H54 (cell line): ENCODE data around the gene RPGR.

Experiments
- DNase-seq: peaks from one replicate; pipeline ENCODE4 v3.0.0; 2011; ENCODE audit warnings: low spot score, mixed read lengths; ENCODE audit not compliant: insufficient read length
- FAIRE-seq: peaks from 3 replicates; lab custom pipeline; 2011; peaks lifted over from hg19 to GRCh38; lab: Jason Lieb, UNC
- POLR2A ChIP-seq: IDR thresholded peaks from 2 replicates; pipeline ENCODE4 v1.6.1; 2011; ENCODE audit warnings: low read depth, mild to moderate bottlenecking, low read length

Gene RPGR

GRCh38 chrX:38260231-38260630 is 67.1 kb downstream of the RPGR start:
- DNase-seq (no peak), FAIRE-seq (no peak)
- TF ChIP-seq POLR2A = no peak

- DNase-seq (no peak), FAIRE-seq (no peak)
- no peak for TF ChIP-seq POLR2A
These were observed 71.3 kb downstream of the RPGR start for GRCh38 chrX:38256019-38256418.

DNA sequence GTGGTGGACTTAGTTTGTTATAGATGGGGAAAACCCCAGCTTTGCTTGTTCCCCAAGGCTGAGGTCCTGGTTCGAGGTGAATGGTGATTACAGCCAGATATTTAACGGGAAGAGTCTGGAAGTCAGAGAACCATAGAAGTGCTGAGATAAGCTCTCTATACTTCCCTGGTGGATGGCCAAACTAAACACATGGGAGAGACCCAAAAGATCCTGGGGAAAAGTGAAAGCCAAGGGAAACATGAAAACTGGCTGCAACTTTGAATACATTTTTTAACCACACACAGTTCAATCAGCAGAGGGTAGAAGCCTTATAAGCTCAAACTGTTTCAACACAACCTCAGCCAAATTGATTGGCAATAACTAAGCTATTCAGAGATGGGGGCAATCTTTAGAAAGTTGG is 77.3 kb downstream of the RPGR start:
- DNase-seq (no peak), FAIRE-seq (no peak)
- no peak for TF ChIP-seq POLR2A

GRCh38 chrX:38247051-38247450 is 80.3 kb downstream of the RPGR start:
- TF ChIP-seq POLR2A = no peak
- DNase-seq (no peak), FAIRE-seq (no peak)

DNA sequence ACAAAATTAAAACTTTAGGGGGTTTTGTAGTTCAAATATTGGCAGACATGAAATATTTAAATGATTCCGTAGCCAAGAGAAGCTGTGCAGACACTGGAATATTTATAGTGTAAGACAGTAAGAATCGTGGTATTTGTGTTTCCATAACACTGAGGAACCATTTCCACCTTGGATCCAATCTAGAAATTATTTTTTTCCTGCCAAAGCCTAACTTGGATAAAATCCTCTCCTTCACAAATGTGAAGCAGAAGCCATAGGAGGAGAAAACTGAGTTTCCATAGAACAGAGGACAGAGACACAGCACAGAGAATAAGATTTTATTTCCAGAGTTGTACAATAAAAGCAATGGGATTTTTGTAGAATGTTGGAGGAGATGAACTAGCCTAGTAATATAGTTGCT is 86.8 kb downstream of the RPGR start:
- FAIRE-seq (no peak), DNase-seq (no peak)
- TF ChIP-seq POLR2A = no peak

GRCh38 chrX:38236901-38237615 is 90.3 kb downstream of the RPGR start:
- FAIRE-seq = no peak
- no peak for DNase-seq
- no peak for TF ChIP-seq POLR2A

DNA sequence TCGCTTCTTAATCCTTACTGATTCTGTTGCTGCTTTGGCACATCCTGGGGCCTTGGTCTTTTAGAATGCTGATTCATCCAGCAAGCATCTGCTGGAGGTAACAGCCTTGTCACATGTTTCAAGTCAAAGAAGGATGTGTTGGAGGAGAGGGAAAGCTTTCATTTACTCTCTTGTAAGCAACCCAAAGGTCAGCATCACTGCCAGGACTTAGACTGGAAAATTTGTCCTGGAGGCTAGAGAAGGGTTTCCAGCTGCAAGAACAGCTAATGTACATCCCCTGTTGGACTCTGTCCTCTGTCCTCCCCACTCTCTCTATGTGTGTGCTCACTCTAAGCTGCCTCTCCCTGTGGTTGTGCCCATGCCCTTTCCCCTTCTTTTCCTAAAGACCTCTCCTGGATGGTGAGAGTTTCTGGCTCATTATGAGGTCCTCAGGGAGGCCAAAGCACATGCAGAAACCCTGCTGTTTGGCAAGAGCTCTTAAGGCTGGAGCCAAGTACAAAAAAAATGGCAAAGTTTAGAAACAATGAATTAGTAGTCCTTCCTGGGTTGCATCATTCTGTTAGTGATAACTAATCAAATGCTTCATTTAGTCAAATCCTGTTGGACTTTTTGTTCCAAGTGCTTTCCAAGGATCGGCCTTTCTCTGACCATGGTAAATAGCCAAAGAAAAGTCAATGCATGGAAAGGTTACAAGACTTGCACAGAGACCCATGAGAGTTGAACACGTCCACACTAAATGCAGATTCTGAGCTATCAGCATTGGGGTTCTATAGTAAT is 93.2 kb downstream of the RPGR start:
- TF ChIP-seq POLR2A = no peak

GRCh38 chrX:38232079-38232686 is 95.1 kb downstream of the RPGR start:
- TF ChIP-seq POLR2A = no peak
- DNase-seq = no peak
- FAIRE-seq = no peak

More for the DNA sequence above, 93.2 kb downstream of the RPGR start:
- FAIRE-seq = peak; percentile 15
- DNase-seq = no peak

GRCh38 chrX:38225093-38225492 is 102.2 kb downstream of the RPGR start:
- TF ChIP-seq POLR2A = no peak
- no peak for DNase-seq
- no peak for FAIRE-seq

- DNase-seq (no peak), FAIRE-seq (no peak)
- no peak for TF ChIP-seq POLR2A
These were observed 103.1 kb downstream of the RPGR start for GRCh38 chrX:38224160-38224559.

- DNase-seq (no peak), FAIRE-seq (no peak)
- TF ChIP-seq POLR2A = no peak
These were observed 105.8 kb downstream of the RPGR start for GRCh38 chrX:38221391-38221929.

- TF ChIP-seq POLR2A = no peak
- FAIRE-seq (no peak), DNase-seq (no peak)
These were observed 106.6 kb downstream of the RPGR start, which contains the start of gene SRPX for GRCh38 chrX:38220415-38221390. TSS of gene SRPX (minus strand) at chrX:38220871. CDS start at chrX:38220792, 79 bp downstream.

DNA sequence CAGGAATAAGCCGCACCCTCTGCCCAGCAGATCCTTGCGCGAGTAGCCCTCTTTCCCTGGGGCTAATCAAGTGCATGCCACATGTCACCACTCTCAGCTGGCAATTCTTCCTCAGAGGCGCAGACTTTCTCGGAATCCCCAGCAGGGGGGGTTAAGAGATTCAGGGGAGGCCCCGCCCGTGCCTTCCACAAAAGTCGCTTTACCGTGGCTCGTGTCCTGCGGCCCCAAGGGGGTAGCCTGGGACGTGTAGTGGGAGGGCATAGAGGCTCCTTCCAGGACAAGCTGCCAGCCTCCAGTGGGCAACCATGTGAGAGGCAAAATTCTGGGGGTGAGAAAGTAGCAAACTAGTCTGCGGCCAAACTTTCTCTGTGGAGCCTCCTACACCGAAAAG is 107.3 kb downstream of the RPGR start:
- FAIRE-seq (no peak), DNase-seq (no peak)
- TF ChIP-seq POLR2A = no peak
